Keratinocyte (primary cell): ENCODE data around the gene ZBTB4.

Source experiments
- CTCF ChIP-seq, 3 experiments: IDR thresholded peaks in 1 of 3; conservative IDR thresholded peaks in 1 of 3; optimal IDR thresholded peaks in 1 of 3; 2 replicates in 2 of 3; 3 replicates in 1 of 3; pipeline versions ENCODE3 to v1.5.1; 2011; ENCODE audit warnings: low read length in 3 of 3, mild to moderate bottlenecking in 3 of 3, moderate library complexity in 2 of 3, control low read depth in 1 of 3, inconsistent platforms in 1 of 3; ENCODE audit not compliant: insufficient read depth in 2 of 3; ENCODE audit errors: extremely low read depth in 1 of 3
- EZH2 ChIP-seq: IDR thresholded peaks from one replicate; pipeline ENCODE4 v1.6.1; 2012; ENCODE audit warnings: inconsistent platforms, mild to moderate bottlenecking, low read length, moderate library complexity

- no peak for TF ChIP-seq CTCF (optimal IDR thresholded peaks at IDR 0.05 in 1 of 3, IDR thresholded peaks at IDR 0.05 in 1 of 3, conservative IDR thresholded peaks at IDR 0.05 in 1 of 3; ENCODE audit: extremely low read depth in 1 of 3, insufficient read depth in 2 of 3, low read length in 3 of 3)
- no peak for TF ChIP-seq EZH2
These were observed 39.2 kb downstream of the ZBTB4 start for GRCh38 chr17:7440113-7440833.
